ENCODE measurements around the gene DHX16. TPM values are rescaled to one million over a fixed set of nuclear protein-coding genes. Genes with fewer than 3 reads are reported as not detected.

The DHX16 gene
- total and polyA plus RNA-seq, 2 experiments from 2014 or later: 16.0 to 31.3 TPM

- ATAC-seq: no peak
- peaks cover 6% of the 10 kb centered on the region for H3K4me1 ChIP-seq (ENCODE audit: insufficient read depth)
- H3K27me3 Mint-ChIP-seq (ENCODE audit: insufficient read depth, low read depth, poor library complexity): peaks cover 34% of the 10 kb centered on the region
- H3K4me1 Mint-ChIP-seq: peaks cover 9% of the 10 kb centered on the region
- no peak overlapping the region for H2AFZ ChIP-seq
- H3K4me3 Mint-ChIP-seq: peak overlapping the region; percentile 96
- H3K79me2 ChIP-seq (replicated peaks; ENCODE audit: insufficient read depth): peaks cover 27% of the 10 kb centered on the region
- peaks cover 18% of the 10 kb centered on the region; the same call in 2 of the 3 replicates for H3K9me3 Mint-ChIP-seq
- peaks cover 28% of the 10 kb centered on the region for H3K36me3 ChIP-seq (ENCODE audit: insufficient read depth)
- peaks cover 62% of the 10 kb centered on the region for H3K36me3 Mint-ChIP-seq (ENCODE audit: low read depth)
- no peak overlapping the region for H3K27ac Mint-ChIP-seq
- no peaks in the 10 kb centered on the region for H3K27me3 ChIP-seq (ENCODE audit: insufficient read depth)
- no peaks in the 10 kb centered on the region for H3K9me2 ChIP-seq (ENCODE audit: insufficient read depth)
- H3K4me2 ChIP-seq: no peak overlapping the region
- H3K4me3 ChIP-seq: no peak overlapping the region
- TF ChIP-seq CREB1 (CRISPR knock-in tag; IDR thresholded peaks at IDR 0.05; ENCODE audit: low read depth) (no peak), STAT1 (IDR thresholded peaks at IDR 0.05; ENCODE audit: unreplicated experiment) (no peak), CTCF (conservative IDR thresholded peaks at IDR 0.05; ENCODE audit: low read depth in 2 of 2) (no peak), ZNF331 (CRISPR knock-in tag; IDR thresholded peaks at IDR 0.05; ENCODE audit: low read depth) (no peak), ZNF462 (CRISPR knock-in tag; IDR thresholded peaks at IDR 0.05) (no peak), ZNF114 (CRISPR knock-in tag; IDR thresholded peaks at IDR 0.05) (no peak), JUNB (IDR thresholded peaks at IDR 0.05; ENCODE audit: unreplicated experiment) (no peak), ETS1 (IDR thresholded peaks at IDR 0.05) (no peak), NANOG (IDR thresholded peaks at IDR 0.05; ENCODE audit: borderline replicate concordance) (no peak), POLR2AphosphoS5 (IDR thresholded peaks at IDR 0.05; ENCODE audit: low read depth) (no peak), REST (IDR thresholded peaks at IDR 0.05; ENCODE audit: unreplicated experiment) (no peak), EZH2 (IDR thresholded peaks at IDR 0.05; ENCODE audit: low read depth, unreplicated experiment) (no peak)
- H3K27ac ChIP-seq (ENCODE audit: low read depth): no peak overlapping the region
- no peaks in the 10 kb centered on the region; the same call in 1 of the 2 replicates for H4K20me1 ChIP-seq (replicated peaks; ENCODE audit: insufficient read depth)
- DNase-seq (ENCODE audit: low spot score): no peak
- H3F3A ChIP-seq (replicated peaks; ENCODE audit: low read depth): peaks cover 7% of the 10 kb centered on the region; the same call in 1 of the 2 replicates
Measured at GRCh38 chr6:30619561-30619960, 53.2 kb downstream of the DHX16 start.

All from GM23338 (cell line).